Measurements from ENCODE around the gene CHMP2A. TPM values are rescaled to one million over a fixed set of nuclear protein-coding genes. Genes with fewer than 3 reads are reported as not detected.
A peak's percentile ranks its signal among the peaks of the same experiment; 100 is the strongest.

CHMP2A gene
- total RNA-seq, 4 donors from 2014 or later = 24.7 to 194 (median 141) TPM

GRCh38 chr19:58571575-58571947 is 16.7 kb upstream of the CHMP2A start:
- Histone ChIP-seq H3K36me3 (peaks cover 0 to 6% (median 0%) of the 10 kb centered on the region in 4 donors), H3K27ac (no peak overlapping the region), H3K4me1 (peaks cover 0 to 29% (median 22%) of the 10 kb centered on the region in 4 donors), H3K9me3 (no peaks in the 10 kb centered on the region), H3K27me3 (no peaks in the 10 kb centered on the region), H3K4me3 (no peak overlapping the region)
- intact Hi-C loops (cut with DNase I; ENCODE audit: low total_unique reads) = no loop called here
- in situ Hi-C loops (cut with MboI; ENCODE audit: low pct_ligation_motif_present in 1 of 4, low pct_unique_long_range_greater_than_20kb in 1 of 4, low sequenced_read_pairs in 3 of 4) = no loop called here
- peak; percentile 6 for DNase-seq
- WGBS, 2 donors (ENCODE audit: low coverage in 1 of 2) = 94% methylated on average over 2 to 8 of the region's 8 CpGs
- TF ChIP-seq POLR2AphosphoS5 (IDR thresholded peaks at IDR 0.05) (no peak), POLR2A (IDR thresholded peaks at IDR 0.05) (no peak), EP300 (IDR thresholded peaks at IDR 0.05; ENCODE audit: low read depth) (no peak)
- TF ChIP-seq, protein P1, sequence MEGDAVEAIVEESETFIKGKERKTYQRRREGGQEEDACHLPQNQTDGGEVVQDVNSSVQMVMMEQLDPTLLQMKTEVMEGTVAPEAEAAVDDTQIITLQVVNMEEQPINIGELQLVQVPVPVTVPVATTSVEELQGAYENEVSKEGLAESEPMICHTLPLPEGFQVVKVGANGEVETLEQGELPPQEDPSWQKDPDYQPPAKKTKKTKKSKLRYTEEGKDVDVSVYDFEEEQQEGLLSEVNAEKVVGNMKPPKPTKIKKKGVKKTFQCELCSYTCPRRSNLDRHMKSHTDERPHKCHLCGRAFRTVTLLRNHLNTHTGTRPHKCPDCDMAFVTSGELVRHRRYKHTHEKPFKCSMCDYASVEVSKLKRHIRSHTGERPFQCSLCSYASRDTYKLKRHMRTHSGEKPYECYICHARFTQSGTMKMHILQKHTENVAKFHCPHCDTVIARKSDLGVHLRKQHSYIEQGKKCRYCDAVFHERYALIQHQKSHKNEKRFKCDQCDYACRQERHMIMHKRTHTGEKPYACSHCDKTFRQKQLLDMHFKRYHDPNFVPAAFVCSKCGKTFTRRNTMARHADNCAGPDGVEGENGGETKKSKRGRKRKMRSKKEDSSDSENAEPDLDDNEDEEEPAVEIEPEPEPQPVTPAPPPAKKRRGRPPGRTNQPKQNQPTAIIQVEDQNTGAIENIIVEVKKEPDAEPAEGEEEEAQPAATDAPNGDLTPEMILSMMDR (IDR thresholded peaks at IDR 0.05) = no peak

- no peaks in the 10 kb centered on the region for H3K27me3 ChIP-seq
- intact Hi-C loops (cut with DNase I; ENCODE audit: low total_unique reads) = no loop called here
- 71 to 95% methylated on average over 1 to 24 of the region's 25 CpGs for WGBS, 2 donors (ENCODE audit: low coverage in 1 of 2)
- H3K4me1 ChIP-seq = peaks cover 0 to 23% (median 19%) of the 10 kb centered on the region in 4 donors
- TF ChIP-seq, protein P1 (IDR thresholded peaks at IDR 0.05) = no peak
- TF ChIP-seq POLR2AphosphoS5 (IDR thresholded peaks at IDR 0.05) = no peak
- no peak for TF ChIP-seq EP300 (IDR thresholded peaks at IDR 0.05; ENCODE audit: low read depth)
- TF ChIP-seq POLR2A (IDR thresholded peaks at IDR 0.05) = no peak
- in situ Hi-C loops (cut with MboI; ENCODE audit: low pct_ligation_motif_present in 1 of 4, low pct_unique_long_range_greater_than_20kb in 1 of 4, low sequenced_read_pairs in 3 of 4) = no loop called here
- H3K27ac ChIP-seq = no peak overlapping the region
- no peaks in the 10 kb centered on the region for H3K9me3 ChIP-seq
- H3K36me3 ChIP-seq = peaks cover 0 to 6% (median 0%) of the 10 kb centered on the region in 4 donors
- no peak overlapping the region for H3K4me3 ChIP-seq
- DNase-seq = peak; percentile 8
Measured at GRCh38 chr19:58570770-58571574, 16.1 kb upstream of the CHMP2A start.

DNA sequence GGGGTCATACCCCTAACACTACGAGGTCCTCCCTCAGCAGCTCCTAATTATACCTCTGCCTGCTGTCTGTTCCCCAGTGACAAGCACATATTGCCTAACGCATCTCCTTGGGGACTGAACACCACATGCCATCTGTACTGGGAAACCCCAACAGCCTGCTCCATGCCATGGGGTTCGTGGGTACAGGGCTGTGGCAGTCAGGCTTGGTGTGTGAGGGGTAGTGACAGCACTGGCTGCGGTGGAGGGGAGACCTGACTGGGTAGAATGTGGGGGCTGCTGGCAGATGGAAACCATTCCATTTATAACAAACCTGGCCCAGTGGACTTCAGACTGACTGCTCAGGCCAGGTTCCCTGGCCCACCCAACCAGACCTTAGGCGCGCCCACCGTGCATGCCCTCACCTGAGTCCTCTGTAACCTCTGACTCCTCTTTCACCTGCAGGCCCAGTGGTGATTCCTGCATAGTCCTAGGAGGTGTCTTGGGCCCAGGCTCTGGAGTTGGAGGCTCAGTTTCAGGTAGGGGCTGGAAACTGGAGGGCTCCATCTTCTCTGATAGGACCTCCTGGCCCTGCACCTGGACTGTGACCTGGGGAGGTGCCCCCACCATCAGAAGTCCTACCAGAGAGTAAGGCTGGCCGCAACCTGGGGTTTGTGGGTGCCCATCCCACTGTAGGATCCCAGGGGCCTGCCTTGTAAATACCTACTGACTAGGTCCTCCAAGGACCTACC is 15.2 kb upstream of the CHMP2A start:
- no peak overlapping the region for H3K27ac ChIP-seq
- peak; percentile 8 for DNase-seq
- no peaks in the 10 kb centered on the region for H3K9me3 ChIP-seq
- H3K27me3 ChIP-seq = no peaks in the 10 kb centered on the region
- intact Hi-C loops (cut with DNase I; ENCODE audit: low total_unique reads) (no loop called here), in situ Hi-C loops (cut with MboI; ENCODE audit: low pct_ligation_motif_present in 1 of 4, low pct_unique_long_range_greater_than_20kb in 1 of 4, low sequenced_read_pairs in 3 of 4) (no loop called here)
- peaks cover 0 to 6% (median 0%) of the 10 kb centered on the region in 4 donors for H3K36me3 ChIP-seq
- WGBS, 2 donors (ENCODE audit: low coverage in 1 of 2) = 76 to 96% methylated on average over 4 to 8 of the region's 8 CpGs
- no peak for TF ChIP-seq POLR2A (IDR thresholded peaks at IDR 0.05)
- no peak for TF ChIP-seq POLR2AphosphoS5 (IDR thresholded peaks at IDR 0.05)
- TF ChIP-seq, protein P1 (IDR thresholded peaks at IDR 0.05) = no peak
- no peak for TF ChIP-seq EP300 (IDR thresholded peaks at IDR 0.05; ENCODE audit: low read depth)
- H3K4me1 ChIP-seq = peaks cover 0 to 21% (median 16%) of the 10 kb centered on the region in 4 donors
- H3K4me3 ChIP-seq = no peak overlapping the region

DNA sequence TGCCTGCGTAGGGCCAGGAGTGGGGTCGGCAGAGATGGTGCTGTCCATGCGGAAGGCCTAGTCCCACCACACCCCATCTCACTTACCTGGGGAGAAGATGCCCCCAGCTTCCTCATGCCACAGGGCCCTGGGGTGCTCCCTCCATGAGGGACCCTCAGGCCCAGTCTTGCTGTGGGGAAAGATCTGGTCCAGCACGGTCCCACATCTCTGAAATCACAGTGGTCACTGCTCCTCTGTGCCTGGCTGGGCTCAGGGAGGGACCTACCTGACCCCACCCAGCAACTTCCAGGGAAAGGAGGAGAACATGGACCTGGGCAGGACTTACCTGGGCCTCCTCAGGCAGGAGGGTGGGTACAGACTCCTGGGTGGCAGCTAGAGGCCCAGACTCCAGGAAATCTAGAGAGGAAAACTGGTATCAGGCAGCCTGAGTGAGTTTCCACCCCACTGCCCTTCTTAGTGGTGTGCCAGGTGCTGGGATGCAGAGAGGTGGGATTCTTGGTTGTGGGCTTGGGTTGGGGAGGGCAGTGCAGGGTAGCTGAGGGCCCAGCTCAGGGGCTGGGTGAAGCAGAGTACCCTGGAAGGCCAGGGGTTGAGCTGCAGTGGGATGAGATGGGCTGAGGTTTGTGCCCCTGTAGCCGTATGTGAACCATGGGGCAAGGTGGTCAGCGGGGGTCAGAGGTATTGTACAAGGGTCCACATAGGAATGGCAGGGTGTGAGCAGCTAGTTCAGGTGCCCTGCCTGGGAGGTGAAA is 14.5 kb upstream of the CHMP2A start:
- 88% methylated on average over 6 of the region's 6 CpGs; no CpG with 5 or more reads in 1 of the 2 donors for WGBS, 2 donors (ENCODE audit: low coverage in 1 of 2)
- intact Hi-C loops (cut with DNase I; ENCODE audit: low total_unique reads) = no loop called here
- in situ Hi-C loops (cut with MboI; ENCODE audit: low pct_ligation_motif_present in 1 of 4, low pct_unique_long_range_greater_than_20kb in 1 of 4, low sequenced_read_pairs in 3 of 4) = no loop called here

More for the DNA sequence above, 14.5 kb upstream of the CHMP2A start:
- no peak for TF ChIP-seq EP300 (IDR thresholded peaks at IDR 0.05; ENCODE audit: low read depth)
- no peak for TF ChIP-seq POLR2A (IDR thresholded peaks at IDR 0.05)
- TF ChIP-seq, protein P1 (IDR thresholded peaks at IDR 0.05) = no peak
- no peak for TF ChIP-seq POLR2AphosphoS5 (IDR thresholded peaks at IDR 0.05)
- H3K9me3 ChIP-seq = no peaks in the 10 kb centered on the region
- peaks cover 0 to 17% (median 14%) of the 10 kb centered on the region in 4 donors for H3K4me1 ChIP-seq
- H3K27ac ChIP-seq = no peak overlapping the region
- DNase-seq = peak; percentile 7
- H3K4me3 ChIP-seq = no peak overlapping the region
- peaks cover 0 to 6% (median 0%) of the 10 kb centered on the region in 4 donors for H3K36me3 ChIP-seq
- H3K27me3 ChIP-seq = no peaks in the 10 kb centered on the region
